GM12865 (cell line): Measurements from ENCODE around the gene PRRC1.

ENCODE experiments used
- DNase-seq: peaks from one replicate; pipeline ENCODE4 v3.0.0; 2010; ENCODE audit warnings: low read depth
- H3K4me3 ChIP-seq: 2 replicates; pipeline ENCODE4 v1.5.1; 2011; ENCODE audit warnings: mild to moderate bottlenecking, low read depth, low read length, control low read depth
- CTCF ChIP-seq: IDR thresholded peaks from 2 replicates; pipeline ENCODE4 v1.5.1; 2011; ENCODE audit warnings: low read length, control low read depth, low read depth, inconsistent platforms; ENCODE audit not compliant: insufficient read depth; ENCODE audit errors: missing control alignments

Gene PRRC1

GRCh38 chr5:127581450-127581849 lies 64.0 kb downstream of the PRRC1 start:
- TF ChIP-seq CTCF = no peak
- no peak overlapping the region for H3K4me3 ChIP-seq
- DNase-seq = no peak

GRCh38 chr5:127582773-127583370 lies 65.4 kb downstream of the PRRC1 start:
- no peak for TF ChIP-seq CTCF
- no peak for DNase-seq
- H3K4me3 ChIP-seq = no peak overlapping the region

- DNase-seq = no peak
- no peak overlapping the region for H3K4me3 ChIP-seq
- no peak for TF ChIP-seq CTCF
Observed at GRCh38 chr5:127583866-127584265, 66.4 kb downstream of the PRRC1 start.

- DNase-seq = peak; percentile 40
- H3K4me3 ChIP-seq = no peak overlapping the region
- TF ChIP-seq CTCF = no peak
Observed at GRCh38 chr5:127585661-127586060, 68.2 kb downstream of the PRRC1 start.

- H3K4me3 ChIP-seq = no peak overlapping the region
- DNase-seq = peak; percentile 53
- no peak for TF ChIP-seq CTCF
Observed at GRCh38 chr5:127586066-127586770, 68.8 kb downstream of the PRRC1 start.

GRCh38 chr5:127586811-127587210 lies 69.4 kb downstream of the PRRC1 start:
- TF ChIP-seq CTCF = no peak
- no peak overlapping the region for H3K4me3 ChIP-seq
- no peak for DNase-seq

GRCh38 chr5:127587246-127587917 lies 69.9 kb downstream of the PRRC1 start:
- TF ChIP-seq CTCF = no peak
- H3K4me3 ChIP-seq = no peak overlapping the region
- DNase-seq = no peak
